ENCODE results near the gene UPK1B.
"Not testable (repeated sequence)": the region's sequence is repeated elsewhere in the genome, so short reads cannot be mapped to it uniquely, and the experiment has no call there.

The UPK1B gene

GRCh38 chr3:119173325-119173724, at the start of gene UPK1B:
TSS of gene UPK1B (plus strand) at chr3:119173598. CDS start at chr3:119186742, 13,144 bp downstream.
- no peak for DNase-seq (ENCODE audit: low spot score)

GRCh38 chr3:119125342-119125741, 48.1 kb upstream of the UPK1B start:
- DNase-seq (ENCODE audit: low spot score), result no peak

GRCh38 chr3:119125742-119126504, 47.5 kb upstream of the UPK1B start:
- DNase-seq (ENCODE audit: low spot score), result no peak

GRCh38 chr3:119130291-119130690, 43.1 kb upstream of the UPK1B start:
- not testable (repeated sequence) for DNase-seq (ENCODE audit: low spot score)

GRCh38 chr3:119132291-119132690, 41.1 kb upstream of the UPK1B start:
- DNase-seq (ENCODE audit: low spot score), result not testable (repeated sequence)

DNA sequence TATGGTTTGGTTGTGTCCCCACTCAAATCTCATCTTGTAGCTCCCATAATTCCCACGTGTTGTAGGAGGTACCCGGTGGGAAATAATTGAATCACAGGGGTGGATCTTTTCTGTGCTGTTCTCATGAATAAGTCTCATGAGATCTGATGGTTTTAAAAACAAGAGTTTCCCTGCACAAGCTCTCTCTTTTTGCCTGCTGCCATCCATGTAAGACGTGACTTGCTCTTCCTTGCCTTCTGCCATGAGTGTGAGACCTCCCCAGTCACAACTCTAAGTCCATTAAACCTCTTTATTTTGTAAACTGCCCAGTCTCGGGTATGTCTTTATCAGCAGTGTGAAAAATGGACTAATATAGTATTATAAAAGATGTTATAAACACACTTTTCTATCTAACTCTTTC, 34.0 kb upstream of the UPK1B start:
- not testable (repeated sequence) for DNase-seq (ENCODE audit: low spot score)

DNA sequence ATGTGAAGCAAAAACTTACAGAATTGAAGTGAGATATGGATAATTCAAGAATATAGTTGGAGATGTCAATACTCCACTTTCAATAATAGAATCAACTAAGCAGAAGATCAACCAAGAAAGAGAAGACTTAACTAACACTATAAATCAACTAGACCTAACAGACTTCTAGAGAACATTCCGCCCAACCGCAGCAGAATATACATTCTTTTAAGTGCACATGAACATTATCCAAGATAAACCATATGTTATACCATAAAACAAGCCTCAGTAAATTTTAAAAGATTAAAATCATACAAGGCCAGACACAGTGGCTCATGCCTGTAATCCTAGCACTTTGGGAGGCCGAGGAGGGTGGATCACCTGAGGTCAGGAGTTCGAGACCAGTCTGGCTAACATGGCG, 32.9 kb upstream of the UPK1B start:
- no peak for DNase-seq (ENCODE audit: low spot score)

DNA sequence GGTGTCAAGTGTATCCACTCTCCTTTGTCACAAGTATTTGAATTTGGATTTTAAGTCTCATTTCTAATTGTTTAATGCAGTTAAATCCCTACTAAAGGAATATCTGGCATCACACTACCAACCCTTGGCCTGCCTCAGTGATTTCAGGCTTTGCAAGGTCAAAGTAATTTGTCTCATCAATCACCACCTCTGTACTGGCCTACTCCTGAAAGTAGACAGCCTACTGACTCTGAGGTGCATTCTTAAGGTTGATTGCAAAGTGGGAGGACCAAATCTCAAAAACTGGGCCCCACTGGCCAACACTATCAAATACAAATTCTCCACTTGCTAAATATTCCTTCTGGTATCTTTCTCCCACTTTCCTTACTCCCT, 28.3 kb upstream of the UPK1B start:
- no peak for DNase-seq (ENCODE audit: low spot score)

DNA sequence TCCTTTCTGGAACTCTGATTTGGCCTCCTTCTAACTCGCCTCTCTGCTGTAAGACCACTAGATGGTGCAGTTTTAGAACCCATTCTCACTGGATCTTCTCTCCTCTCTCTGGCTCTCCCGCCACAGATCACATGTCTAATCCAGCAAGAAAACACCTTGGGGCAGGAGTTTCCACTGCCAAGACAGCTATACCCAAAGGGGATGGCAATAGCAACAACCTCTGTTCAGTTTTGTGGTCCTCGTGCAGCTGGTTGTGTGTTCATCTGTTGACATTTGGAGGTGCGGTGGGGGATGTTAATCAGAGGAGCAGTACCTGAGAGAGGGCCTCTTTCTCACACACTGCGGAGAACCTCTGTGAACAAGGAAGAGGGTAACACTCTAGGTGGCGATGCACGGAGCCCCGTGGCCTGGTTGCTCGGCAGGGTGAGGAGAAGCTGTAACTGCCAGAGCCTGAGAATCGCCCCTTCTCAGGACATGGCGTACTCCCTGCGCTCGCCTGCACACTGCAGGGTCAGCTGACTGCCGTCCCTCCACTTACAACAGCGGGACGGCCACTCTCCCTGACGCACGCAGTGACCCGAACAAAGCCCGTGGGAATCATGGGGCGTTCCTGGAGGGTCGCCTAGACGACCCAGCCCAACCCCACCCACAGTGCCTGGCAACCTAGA, 27.8 kb upstream of the UPK1B start, which contains the start of gene TEX55:
Gene TEX55, plus strand, starts transcription at position 666 of the 668 bp plus-strand sequence. CDS start 25 bp downstream, outside the sequence.
- DNase-seq (ENCODE audit: low spot score), result peak; percentile 12

DNA sequence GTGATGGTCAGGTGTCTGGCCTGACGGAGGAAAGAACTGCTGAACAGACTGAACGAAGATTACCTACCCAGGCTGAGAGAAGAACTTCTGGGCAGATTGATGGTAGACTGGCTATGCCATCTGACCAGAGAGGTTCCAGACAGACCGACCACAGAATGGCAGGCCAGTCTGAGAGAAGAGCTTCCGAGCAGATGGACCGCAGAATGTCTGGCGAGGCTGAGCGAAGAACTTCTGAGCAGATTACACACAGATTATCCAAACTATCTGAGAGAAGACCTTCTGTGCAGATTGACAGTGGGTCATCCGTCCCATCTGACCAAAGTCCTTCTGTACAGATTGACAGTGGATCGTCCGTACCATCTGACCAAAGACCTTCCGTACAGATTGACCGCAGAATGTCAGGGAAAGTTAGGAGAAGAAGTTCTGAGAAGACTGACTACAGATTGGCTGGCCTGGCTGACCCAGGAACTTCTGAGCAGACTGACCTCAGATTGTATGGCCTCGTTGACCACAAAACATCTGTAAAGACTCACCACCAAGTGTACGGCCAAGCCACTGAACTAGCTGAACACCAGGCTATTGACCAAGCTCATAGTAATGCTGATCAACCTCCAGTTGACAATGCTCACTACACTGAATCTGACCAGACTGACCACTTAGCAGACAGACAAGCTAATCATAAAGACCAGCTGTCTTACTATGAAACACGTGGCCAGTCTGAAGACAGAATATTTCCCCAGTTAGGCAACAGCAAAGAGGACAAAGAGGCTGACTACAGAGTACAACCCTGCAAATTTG, 26.6 kb upstream of the UPK1B start:
- no peak for DNase-seq (ENCODE audit: low spot score)

GRCh38 chr3:119147494-119147893, 25.9 kb upstream of the UPK1B start:
- DNase-seq (ENCODE audit: low spot score), result no peak

DNA sequence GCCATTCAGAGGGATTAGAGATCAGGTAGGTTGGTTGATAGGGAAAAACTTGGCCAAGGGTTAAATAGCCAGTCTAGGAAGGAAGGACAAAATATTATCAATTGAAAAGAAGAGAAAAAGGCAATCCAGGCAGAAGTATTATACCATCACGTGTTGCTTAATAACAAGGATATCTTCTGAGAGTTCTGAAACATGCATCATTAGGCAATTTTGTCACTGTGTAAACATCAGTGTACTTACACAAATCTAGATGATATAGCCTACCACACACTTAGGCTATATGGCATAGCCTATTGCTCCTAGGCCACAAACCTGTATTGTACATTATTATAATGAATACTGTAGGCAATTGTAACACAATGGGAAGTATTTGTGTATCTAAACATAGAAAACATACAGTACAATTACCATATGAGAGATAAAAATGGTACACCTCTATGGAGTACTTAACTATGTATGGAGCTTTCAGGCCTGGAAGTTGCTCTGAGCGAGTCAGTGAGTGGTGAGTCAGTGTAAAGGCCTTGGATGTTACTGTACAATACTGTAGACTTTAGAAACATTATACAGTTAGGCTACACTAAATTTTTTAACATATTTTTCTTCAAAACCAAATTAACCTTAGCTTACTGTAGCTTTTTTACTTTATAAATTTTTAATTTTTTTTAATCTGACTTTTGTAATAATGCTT, 24.8 kb upstream of the UPK1B start:
- DNase-seq (ENCODE audit: low spot score), result no peak

GRCh38 chr3:119149484-119149883, 23.9 kb upstream of the UPK1B start:
- DNase-seq (ENCODE audit: low spot score), result no peak

- no peak for DNase-seq (ENCODE audit: low spot score)
Observed at GRCh38 chr3:119156868-119157267, 16.5 kb upstream of the UPK1B start.

- DNase-seq (ENCODE audit: low spot score), result no peak
Observed at GRCh38 chr3:119157971-119158370, 15.4 kb upstream of the UPK1B start.

GRCh38 chr3:119160361-119160760, 13.0 kb upstream of the UPK1B start:
- no peak for DNase-seq (ENCODE audit: low spot score)

DNA sequence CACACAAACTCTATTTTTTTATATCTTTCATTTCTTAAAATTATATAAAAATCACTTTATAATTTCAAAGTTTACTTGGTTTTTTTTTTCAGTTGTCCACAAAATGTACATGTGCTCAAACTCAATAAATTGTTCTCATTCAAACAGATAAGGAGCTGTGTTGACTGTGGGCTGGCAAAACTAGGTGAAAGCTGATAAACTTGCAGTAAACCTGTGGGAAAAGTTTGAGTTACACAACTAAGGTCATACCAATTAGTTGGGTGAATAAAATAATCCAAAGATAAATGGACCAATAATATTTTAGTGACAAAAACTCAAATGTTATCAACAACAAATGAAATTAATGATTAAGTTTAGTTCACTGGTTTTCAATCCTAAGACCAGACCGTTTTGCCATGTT, 12.6 kb upstream of the UPK1B start:
- no peak for DNase-seq (ENCODE audit: low spot score)

GRCh38 chr3:119161240-119161639, 12.2 kb upstream of the UPK1B start:
- DNase-seq (ENCODE audit: low spot score), result no peak

DNA sequence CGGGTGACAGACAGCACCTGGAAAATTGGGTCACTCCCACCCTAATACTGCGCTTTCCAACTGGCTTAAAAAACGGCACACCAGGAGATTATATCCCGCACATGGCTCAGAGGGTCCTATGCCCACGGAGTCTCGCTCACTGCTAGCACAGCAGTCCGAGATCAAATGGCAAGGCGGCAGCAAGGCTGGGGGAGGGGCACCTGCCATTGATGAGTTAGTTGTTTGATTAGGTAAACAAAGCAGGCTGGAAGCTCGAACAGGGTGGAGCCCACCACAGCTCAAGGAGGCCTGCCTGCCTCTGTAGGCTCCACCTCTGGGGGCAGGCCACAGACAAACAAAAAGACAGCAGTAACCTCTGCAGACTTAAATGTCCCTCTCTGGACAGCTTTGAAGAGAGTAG, 8.7 kb upstream of the UPK1B start:
- DNase-seq (ENCODE audit: low spot score), result not testable (repeated sequence)

GRCh38 chr3:119170821-119171220, 2.6 kb upstream of the UPK1B start:
- no peak for DNase-seq (ENCODE audit: low spot score)

- DNase-seq (ENCODE audit: low spot score), result no peak
Observed at GRCh38 chr3:119175872-119176756, 2.7 kb downstream of the UPK1B start.

Measured in CD4-positive, alpha-beta T cell treated with Interleukin-15 for 4 hours (primary cell).